ENCODE measurements around the gene ARHGAP22. TPM values are rescaled to one million over a fixed set of nuclear protein-coding genes. Genes with fewer than 3 reads are reported as not detected.

Gene ARHGAP22
- total RNA-seq, 1 donor from 2014 or later, result 19.7 TPM

DNA sequence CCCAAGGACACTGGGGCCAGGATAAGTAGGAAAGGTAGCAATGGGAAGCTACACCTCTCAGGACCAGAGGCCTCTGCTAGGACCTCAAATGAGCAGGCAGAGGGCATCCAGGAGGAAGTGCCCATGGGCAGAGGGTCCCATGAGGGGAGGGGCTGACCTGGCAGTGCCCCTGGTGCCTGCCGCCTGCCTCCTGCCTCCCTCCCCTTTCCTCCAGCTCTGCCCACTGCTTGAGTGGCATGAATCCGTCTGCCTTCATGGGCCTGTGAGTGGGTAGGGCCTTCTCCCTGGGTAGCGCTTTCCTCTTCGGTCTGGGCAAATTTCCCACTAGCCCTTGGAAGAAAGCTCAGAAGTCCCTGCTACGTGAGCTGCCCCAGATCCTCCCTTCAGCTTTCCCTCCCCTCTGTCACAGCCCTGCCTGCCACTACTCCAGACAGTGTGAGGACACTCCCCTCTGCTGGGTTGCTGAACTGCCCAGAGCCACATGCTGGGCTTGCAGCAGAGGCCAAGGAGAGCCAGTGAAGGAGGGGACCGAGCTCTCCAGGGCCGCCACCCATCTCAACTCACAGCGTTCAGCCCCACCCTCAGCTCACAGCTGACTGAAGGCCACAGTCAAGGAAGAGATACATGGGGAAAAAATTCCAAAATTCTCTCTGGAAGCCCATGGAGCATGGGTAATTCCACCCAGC lies 141.4 kb downstream of the ARHGAP22 start:
- no peak for DNase-seq (ENCODE audit: low read depth)

- DNase-seq (ENCODE audit: low read depth), result no peak
These were observed 142.3 kb downstream of the ARHGAP22 start for GRCh38 chr10:48462482-48463020.

DNA sequence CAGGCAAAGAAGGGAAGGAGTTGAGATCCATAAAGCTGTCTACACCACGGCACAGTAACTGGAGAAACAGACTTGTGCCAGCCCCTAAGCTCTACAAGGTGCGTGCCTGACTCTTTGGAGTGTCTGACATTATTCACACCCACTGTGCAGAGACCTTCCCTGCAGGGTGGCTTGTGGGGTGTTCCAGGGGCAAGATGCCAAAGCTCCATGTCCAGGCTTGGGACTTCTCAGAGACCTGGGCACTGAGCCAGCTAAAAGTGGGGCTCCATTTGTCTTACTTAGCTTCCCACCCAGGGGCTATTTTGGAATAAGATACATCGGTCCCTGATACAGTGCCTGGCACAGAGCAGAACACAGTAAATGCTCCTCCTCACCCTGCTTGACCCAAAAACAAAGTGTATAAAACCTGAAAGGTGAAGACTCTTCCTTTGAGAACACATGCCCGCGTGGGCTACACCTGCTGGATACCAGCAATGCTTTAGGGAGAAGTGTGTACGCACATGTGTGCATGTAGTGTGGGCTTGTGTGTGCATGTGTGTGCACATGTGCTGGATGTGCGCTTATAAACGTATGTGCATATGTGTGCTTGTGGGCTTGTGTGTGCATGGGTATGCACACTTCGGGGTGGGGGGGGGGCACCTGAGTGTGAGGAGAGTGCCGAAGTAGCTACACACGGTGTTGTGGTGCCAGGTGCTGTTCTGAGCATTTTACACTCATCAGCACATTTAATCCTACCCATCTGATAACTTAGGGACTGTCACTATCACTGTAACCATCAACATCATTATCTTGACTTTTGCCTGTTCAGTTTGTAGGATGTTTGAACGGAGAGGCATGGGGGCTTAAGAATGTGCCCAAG lies 143.0 kb downstream of the ARHGAP22 start:
- DNase-seq (ENCODE audit: low read depth), result no peak

- DNase-seq (ENCODE audit: low read depth), result no peak
These were observed 144.7 kb downstream of the ARHGAP22 start for GRCh38 chr10:48460182-48460581.

GRCh38 chr10:48459270-48460150 lies 145.4 kb downstream of the ARHGAP22 start:
- DNase-seq (ENCODE audit: low read depth), result no peak

DNA sequence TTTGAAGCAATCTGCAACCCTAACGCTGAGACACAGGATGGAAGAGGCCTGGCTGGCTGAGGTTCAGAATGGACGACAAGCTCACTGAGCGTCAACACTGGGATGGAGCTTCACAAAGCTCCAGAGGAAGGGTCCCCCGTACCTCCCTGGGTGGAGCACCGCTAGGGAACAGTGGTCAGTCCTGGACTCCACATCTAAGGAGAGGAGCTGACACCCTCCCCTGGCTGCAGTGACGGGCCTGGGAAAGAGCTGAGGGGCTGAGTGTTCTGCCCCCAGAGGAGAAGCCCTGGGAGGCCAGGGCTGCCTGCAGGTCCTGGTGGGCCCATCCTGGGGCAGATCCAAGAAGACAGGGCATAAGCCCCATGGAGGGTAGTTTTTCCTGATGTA lies 146.2 kb downstream of the ARHGAP22 start:
- no peak for DNase-seq (ENCODE audit: low read depth)

- no peak for DNase-seq (ENCODE audit: low read depth)
These were observed 146.8 kb downstream of the ARHGAP22 start for GRCh38 chr10:48457949-48458661.

DNA sequence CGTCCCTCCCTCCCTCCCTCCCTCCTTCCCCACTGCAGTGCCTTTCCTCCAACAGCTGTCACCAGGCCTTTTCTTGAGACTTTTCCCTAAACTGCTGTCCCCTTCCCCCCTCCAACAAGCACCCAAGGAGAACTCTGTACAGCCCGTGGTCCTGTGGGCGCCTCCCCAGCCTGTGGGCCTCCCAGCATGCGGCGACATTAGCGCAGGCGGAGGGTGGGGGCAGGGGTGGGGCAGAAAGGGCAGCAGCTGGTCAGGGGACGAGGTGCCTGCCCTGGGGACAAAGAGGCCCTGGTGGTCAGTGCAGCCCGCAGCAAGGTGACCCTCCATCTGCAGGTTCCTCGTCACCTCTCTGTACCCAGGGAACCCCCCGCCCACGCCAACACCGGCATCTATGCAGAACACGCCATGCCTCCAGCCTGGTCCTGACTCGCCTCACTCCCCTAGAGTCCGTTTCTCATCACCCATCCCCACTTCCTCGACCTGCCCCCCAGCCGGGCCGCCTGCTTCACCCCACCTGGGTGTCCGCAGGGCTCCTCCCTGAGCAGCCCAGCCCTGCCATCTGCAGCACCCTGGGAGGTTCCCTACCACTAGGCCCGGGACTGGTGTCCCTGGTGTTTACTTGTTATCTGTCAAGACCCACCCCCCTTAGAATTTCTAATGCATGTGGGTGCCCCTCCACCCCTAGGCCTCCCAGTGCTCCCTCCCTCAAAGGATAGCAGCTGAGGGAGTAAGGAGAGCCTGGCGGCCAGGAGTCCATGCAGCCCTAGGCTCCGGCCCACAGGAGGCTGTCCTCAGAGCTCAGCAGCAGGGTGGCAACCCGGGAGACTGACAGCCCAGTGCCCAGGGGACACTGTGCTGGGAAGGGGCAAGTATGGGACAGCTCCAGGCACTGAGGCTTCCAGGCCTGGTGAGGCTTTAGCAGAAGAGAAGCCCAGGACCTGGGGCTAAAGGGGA lies 147.8 kb downstream of the ARHGAP22 start:
- DNase-seq (ENCODE audit: low read depth), result no peak

DNA sequence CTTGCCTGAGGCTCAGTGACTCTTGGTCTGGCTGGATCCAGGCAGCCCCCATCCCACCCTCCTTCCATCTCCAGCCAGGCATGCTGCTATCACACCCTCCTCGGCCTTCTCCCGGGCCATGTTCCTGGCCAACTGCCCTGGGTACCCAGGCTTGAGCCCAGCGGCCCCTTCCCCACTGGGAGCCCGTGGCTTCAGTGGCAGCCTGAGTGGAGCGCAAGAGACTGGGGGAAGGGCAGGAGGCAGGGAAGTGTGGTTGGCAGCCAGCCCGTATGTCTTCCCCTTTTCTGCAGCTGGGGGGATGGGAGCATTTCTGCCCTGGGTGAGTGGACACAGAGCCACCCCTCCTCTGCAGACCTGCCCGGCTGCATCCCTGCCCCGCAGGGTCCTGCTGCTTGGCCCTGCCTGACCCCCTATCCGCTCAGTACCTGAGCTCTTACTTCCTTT lies 148.5 kb downstream of the ARHGAP22 start:
- peak; percentile 44 for DNase-seq (ENCODE audit: low read depth)

- no peak for DNase-seq (ENCODE audit: low read depth)
These were observed 149.3 kb downstream of the ARHGAP22 start for GRCh38 chr10:48455392-48456151.

- DNase-seq (ENCODE audit: low read depth), result no peak
These were observed 149.8 kb downstream of the ARHGAP22 start for GRCh38 chr10:48455055-48455391.

DNA sequence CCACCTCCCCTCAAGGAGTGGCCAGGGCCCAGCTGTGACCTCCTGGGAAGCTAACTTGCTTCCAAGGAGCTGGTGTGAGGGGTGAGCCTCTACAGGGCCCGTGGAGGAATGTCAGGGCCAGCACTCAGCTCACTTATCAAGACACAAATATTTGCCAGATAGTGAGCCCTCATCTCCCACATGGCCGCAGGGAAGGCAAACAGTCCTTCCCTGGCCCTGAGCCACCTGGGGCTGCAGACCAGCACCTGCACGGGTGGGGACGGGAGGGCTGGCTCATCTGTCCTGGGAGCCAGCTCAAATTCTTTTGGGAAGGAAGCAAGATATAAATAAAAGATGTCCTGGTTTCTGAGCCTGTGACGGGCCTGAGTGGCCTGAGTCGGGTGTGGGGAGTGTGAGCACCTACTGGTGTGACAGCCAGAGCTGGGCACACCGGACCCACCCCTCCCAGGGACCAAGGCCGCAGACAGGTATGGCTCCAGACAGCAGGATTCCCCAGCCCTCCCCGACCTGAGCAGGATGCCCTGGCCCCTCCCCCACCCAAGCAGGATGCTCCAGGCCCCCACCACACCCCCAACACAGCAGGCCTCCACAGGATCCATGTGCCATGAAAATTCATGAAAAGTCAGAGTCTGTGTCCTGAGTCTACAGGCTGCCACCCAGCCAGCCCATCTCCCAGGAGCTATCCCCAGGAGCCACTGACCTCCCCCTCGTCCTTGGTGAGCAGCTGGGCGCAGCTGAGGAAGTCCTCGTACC lies 150.4 kb downstream of the ARHGAP22 start:
- DNase-seq (ENCODE audit: low read depth), result no peak

DNA sequence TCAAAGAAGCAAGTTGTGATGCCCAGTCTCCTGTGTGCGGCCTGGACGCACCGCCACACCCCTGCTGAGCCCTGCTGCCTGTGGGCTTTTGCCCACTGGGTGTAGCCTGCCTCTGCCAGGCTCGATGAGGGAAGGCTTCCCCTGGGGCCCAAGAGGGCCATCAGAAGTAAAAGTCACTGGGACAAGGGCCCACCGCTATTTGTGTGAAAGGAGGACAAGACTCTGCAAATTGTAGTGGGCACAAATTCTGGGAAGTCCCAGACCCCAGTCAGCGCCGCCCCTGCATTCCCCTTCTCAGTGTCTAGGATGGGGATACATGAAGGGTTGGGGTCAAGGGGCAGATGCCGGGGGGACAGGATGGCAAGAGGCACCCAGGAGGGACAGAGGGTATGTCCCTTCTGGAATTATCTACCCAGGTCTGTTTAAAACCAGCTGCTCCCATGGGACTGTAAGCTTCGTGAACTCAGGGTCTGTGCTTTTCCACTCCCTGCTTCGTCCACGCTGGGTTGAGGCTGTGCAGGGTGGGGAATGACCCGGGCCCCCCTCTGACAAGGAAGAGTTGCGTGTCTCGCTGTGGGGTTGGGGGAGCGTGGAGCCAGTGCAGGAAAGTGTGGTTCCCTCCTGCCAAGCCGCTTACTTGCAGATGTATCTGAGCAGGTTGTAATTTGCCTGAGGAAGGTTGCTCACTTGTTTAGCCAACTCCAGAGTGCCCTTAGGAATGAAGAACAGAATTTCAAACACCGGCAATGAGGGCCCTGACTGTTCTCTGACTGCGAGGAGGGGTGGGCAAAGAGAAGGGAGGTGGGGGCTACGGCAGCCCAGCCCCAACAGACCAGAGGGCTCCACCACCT lies 151.2 kb downstream of the ARHGAP22 start:
- DNase-seq (ENCODE audit: low read depth), result no peak

GRCh38 chr10:48452879-48453412 lies 151.9 kb downstream of the ARHGAP22 start:
- no peak for DNase-seq (ENCODE audit: low read depth)

DNA sequence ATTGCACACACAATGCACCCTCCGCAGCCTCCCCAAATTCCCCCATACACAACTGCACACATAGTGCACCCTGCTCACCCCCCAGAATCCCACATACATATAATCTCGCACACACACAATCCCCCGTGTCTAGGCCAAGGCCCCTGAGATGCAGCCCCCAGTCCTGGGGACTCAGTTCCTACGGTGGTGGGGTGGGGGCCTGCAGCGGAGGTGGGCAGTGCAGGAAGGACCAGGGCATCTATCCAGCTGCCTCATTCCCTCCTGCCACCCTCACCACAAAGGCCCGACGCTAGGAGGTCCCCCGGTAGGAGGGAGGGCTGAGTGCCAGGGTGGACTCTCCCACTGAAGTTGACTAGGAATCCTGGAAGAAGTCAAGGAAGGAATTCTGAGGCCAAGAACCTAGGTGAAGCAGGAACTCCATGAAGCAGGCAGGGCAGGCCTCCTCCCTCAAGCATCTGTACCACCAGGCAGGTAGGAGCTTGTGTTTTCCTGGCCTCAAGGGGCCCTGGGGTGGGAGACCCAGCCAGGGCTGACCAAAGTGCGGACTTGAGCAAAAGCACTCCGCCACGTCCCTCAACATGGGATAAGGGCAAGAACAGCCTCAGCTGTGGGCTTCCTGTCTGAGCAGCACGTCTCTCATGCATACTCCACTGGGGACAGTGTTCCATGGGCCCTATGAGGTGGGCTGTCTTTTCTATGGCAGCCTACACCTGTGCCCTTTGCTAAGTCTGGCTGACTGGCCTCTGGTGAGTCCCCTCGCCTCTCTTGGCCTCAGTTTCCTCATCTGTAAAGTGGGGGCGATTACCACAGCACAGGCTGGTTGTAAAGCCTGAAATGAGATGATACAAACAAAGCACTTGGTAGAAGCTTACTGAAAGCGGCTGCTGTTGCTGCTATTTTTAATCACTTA lies 152.6 kb downstream of the ARHGAP22 start:
- no peak for DNase-seq (ENCODE audit: low read depth)

GRCh38 chr10:48450741-48451466 lies 154.0 kb downstream of the ARHGAP22 start:
- DNase-seq (ENCODE audit: low read depth), result no peak

Measured in renal cortical epithelial cell (primary cell).